Measurements from ENCODE around the gene AMIGO2.

Gene AMIGO2

DNA sequence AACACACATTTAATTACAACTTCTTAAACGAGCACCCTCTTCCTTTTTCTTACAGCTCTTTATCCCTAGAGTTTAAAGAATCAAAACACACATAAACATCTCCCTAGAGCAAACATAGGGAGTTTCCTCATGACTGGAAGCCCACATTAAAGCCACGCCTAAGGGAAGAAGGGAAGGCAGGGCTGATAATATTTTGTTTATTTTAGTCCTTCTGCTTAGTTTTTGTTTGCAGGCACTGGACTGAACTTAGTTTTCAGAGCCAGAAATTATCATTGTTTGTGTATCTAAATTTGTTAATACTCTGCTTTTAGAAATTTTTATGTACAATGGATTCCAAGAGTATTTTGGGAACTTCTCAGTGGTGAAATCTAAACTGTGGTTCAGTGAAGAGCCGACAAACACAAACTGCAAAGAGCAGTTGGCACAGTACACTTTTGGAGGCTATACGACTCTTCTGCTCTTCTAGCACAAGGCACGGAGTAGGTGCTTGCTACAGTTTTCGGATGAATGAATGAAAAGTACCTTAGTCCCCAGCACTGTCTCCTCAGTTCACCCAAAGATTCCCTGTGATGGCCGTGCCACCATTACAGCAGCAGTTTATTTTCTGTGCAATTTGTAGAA, 17.6 kb upstream of the AMIGO2 start:
- DNase-seq (ENCODE audit: low read depth) = no peak

- DNase-seq (ENCODE audit: low read depth) = peak; percentile 90
Observed at GRCh38 chr12:47095446-47096236, 15.9 kb upstream of the AMIGO2 start.

DNA sequence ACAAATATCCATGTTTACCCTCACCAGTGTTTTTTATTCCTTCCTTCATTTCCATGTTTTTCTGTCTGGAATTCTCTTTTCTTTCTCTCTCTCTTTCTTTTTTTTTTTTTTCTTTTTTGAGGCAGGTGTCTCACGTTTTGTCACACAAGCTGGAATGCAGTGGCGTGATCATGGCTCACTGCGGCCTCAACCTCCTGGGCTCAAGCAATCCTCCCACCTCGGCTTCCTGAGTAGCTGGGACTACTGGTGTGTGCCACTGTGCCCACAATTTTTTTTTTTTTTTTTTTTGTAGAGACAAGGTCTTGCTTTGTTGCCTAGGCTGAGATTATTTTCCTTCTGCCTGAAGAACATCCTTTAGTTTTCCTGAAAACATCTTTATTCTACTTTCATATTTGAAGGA, 15.0 kb upstream of the AMIGO2 start:
- no peak for DNase-seq (ENCODE audit: low read depth)

- DNase-seq (ENCODE audit: low read depth) = no peak
Observed at GRCh38 chr12:47091009-47091408, 11.2 kb upstream of the AMIGO2 start.

GRCh38 chr12:47088021-47088944, 8.5 kb upstream of the AMIGO2 start:
- no peak for DNase-seq (ENCODE audit: low read depth)

GRCh38 chr12:47087088-47087688, 7.4 kb upstream of the AMIGO2 start:
- DNase-seq (ENCODE audit: low read depth) = no peak

DNA sequence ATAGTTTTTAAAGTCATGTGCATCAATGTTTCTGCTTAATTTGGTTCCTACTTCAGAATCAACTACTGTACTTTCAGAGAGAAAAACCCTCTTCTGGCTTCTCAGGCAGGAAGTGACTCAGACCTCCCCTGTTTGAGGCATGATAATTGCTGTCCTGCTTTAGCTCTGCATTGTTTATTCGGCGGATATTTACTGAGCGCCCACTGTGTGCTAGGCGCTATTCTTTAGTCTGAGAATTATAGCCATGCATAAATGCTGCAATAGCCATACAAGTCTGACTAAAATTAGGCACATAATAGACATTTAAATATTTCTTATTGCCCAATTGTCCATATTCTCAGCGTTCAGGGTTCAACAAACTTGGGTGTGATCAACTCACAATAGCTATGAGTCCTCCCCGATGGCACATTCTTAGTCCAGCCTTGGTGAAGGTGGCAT, 6.1 kb upstream of the AMIGO2 start:
- DNase-seq (ENCODE audit: low read depth) = no peak

DNA sequence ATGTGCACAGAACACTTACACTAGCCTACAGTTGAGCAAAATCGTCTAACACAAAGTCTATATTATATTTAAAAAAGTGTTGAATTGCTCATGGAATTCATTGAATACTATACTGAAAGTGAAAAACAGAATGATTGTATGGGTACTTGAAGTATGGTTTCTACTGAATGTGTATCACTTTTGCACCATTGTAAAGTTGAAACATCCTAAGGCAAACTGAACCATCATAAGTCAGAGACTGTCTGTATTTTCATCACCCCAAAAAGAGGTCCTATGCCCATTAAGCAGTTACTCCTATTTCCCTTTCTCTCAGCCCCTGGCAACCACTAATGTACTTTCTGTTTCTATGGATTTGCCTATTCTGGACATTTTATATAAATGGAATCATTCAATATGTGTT, 4.4 kb upstream of the AMIGO2 start:
- DNase-seq (ENCODE audit: low read depth) = no peak

DNA sequence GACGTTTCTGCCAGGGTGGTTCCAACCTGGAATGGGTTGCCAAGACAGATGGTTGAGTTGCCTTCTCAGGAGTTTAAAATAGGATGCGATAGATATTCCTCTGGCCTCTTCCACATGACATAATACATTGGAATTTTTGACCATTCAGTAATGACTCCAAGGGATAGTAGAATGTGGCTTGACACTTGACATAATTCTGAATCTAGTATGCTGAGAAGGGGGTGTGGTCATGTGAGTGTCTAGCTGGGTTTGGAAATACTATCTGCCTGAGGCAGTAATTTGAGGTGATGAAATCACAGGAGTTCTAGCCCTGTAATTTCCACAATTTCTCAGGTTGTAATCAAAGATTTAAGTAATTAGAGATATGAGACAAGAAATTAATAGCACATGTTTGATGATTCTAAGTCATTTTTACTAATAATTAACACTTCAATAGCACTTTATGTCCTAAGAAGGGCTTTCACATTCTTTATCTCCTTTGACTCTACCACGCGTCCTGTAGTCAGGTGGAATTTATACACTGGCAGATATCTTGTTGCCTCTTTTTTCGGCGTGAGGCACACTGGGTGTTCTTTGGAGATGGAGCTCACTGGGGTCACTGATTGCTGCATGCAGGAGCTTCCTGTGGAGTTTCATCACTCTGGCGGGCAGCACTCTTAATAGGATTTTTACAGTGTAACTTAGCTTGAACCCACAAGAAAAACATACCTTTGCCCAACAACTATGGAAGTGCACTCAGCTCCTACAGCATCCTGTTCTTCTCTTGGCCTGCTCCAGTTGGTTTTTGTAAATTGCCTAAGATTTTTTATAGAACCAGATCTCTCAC, 3.2 kb upstream of the AMIGO2 start:
- peak; percentile 88 for DNase-seq (ENCODE audit: low read depth)

DNA sequence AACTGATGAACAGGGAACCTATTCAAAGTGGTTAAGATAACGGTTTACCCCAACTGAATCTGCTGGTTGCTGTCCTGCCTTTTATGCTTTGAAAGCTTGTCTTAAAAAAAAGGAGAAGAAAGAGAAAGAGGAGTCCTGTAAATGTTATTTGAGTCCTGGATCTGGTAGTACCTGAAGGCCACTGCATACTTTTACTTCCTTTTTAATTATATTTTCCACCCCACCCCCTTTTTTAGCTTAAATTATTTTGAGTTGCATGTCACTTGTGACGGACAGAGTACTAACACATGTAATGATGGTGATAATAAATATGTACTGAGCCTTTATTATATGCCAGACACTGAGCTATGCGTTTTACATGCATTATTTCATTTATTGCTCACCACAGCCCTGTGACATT, 2.5 kb upstream of the AMIGO2 start:
- DNase-seq (ENCODE audit: low read depth) = no peak

GRCh38 chr12:47080725-47081502, 1.2 kb upstream of the AMIGO2 start:
- DNase-seq (ENCODE audit: low read depth) = no peak

DNA sequence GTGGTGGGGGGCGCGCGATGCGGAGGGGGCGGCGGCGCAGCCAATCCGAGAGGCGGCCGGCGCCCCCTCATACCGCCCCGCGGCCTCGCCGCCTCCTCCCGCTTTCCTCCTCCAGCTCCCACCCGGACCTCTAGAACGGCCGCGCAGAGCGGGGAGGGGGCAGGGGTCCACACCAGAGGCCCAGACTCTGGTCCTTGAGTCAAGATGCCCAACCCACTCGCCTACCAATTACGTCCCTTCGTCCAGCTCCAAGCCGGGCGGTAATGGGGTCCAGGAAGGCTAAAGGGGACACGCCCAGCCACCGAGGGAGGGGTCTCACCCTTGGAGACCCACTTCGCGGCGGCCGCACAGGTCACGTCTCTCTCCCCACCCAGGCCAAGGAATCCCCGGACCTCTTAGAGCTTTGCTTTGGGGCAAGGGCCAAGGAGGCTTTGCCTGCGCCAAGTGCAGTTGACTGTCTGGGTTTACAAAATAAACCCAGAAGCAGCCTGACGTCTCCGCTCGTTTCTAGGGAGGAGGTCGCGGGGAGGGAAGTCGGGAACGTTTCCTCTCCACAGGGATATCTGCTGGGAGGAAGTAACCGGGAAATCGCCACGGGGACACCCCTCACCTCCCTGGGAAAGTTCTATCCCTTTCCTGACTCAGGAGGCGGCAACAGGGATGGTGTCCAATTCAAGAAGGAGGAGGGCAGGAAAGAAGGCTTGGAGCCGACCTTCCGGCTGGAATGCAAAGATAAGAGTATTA, 394 bp upstream of the AMIGO2 start:
- DNase-seq (ENCODE audit: low read depth) = no peak

DNA sequence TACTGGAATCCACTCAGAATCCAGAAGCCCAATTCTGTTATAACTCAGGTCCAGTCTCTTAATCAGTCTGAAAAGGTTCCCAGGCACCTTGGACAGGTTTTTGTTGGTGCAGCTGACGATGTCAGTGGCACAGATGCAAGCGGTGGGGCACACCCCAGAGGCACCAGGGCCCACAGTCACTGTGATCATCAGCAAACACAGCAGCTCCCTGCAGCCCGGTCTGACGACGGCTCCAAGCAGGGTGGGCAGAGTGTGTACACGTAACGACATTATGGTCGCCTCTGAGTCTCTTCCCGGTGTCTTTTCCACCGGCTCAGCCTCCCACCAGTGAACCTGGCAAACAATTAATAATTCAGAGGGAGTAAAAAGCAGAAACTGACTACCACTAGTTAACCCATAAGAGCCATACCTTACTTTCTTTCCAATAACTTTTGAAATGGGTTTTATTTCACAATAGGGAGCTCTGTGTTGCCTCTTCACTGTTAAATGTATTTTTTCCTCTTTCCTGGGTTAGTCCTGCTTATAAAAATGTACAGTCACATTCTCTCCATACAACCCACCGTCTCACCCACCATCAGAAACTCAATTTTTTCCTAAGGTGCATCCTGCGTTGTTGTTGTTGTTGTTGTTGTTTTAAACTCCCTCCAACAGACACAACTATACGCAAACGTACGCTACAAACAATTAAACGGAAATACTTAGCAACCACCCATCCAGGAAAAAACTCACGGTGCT, 859 bp downstream of the AMIGO2 start:
- DNase-seq (ENCODE audit: low read depth) = no peak

- DNase-seq (ENCODE audit: low read depth) = no peak
Observed at GRCh38 chr12:47078086-47078395, 1.7 kb downstream of the AMIGO2 start.

GRCh38 chr12:47077206-47078085, 2.3 kb downstream of the AMIGO2 start:
- DNase-seq (ENCODE audit: low read depth) = no peak

- DNase-seq (ENCODE audit: low read depth) = no peak
Observed at GRCh38 chr12:47075192-47076084, 4.3 kb downstream of the AMIGO2 start.

- no peak for DNase-seq (ENCODE audit: low read depth)
Observed at GRCh38 chr12:47074757-47075156, 5.0 kb downstream of the AMIGO2 start.

Data from non-pigmented ciliary epithelial cell (primary cell).